GM12801 (cell line): ENCODE measurements around the gene AKAP13.

Source experiments
- CTCF ChIP-seq: IDR thresholded peaks from one replicate; pipeline ENCODE4 v1.5.1; 2011; ENCODE audit warnings: control low read depth; ENCODE audit not compliant: insufficient read length; ENCODE audit errors: extremely low read depth

Gene AKAP13

GRCh38 chr15:85743392-85744055 is 363.1 kb downstream of the AKAP13 start:
- no peak for TF ChIP-seq CTCF

- TF ChIP-seq CTCF, result no peak
These were observed 364.2 kb downstream of the AKAP13 start for GRCh38 chr15:85744579-85744978.

- TF ChIP-seq CTCF, result no peak
These were observed 364.6 kb downstream of the AKAP13 start for GRCh38 chr15:85745023-85745422.

GRCh38 chr15:85745525-85746150 is 365.2 kb downstream of the AKAP13 start:
- no peak for TF ChIP-seq CTCF

- TF ChIP-seq CTCF, result no peak
These were observed 366.2 kb downstream of the AKAP13 start for GRCh38 chr15:85746641-85747040.

- TF ChIP-seq CTCF, result no peak
These were observed 367.8 kb downstream of the AKAP13 start for GRCh38 chr15:85748176-85748575.

GRCh38 chr15:85748729-85749128 is 368.3 kb downstream of the AKAP13 start:
- no peak for TF ChIP-seq CTCF
